Epithelial cell of prostate (primary cell): Measurements from ENCODE around the gene SCAPER.
"Not testable (repeated sequence)": the region's sequence is repeated elsewhere in the genome, so short reads cannot be mapped to it uniquely, and the experiment has no call there.

Experiments
- DNase-seq: peaks from one replicate; pipeline ENCODE4 v3.0.0-alpha.2; 2011; ENCODE audit warnings: low read depth, low spot score
- H3K27ac ChIP-seq: fragments of 450-650 bp; 2 replicates; pipeline ENCODE4 v1.5.1; 2017; ENCODE audit warnings: mild to moderate bottlenecking

The SCAPER gene

DNA sequence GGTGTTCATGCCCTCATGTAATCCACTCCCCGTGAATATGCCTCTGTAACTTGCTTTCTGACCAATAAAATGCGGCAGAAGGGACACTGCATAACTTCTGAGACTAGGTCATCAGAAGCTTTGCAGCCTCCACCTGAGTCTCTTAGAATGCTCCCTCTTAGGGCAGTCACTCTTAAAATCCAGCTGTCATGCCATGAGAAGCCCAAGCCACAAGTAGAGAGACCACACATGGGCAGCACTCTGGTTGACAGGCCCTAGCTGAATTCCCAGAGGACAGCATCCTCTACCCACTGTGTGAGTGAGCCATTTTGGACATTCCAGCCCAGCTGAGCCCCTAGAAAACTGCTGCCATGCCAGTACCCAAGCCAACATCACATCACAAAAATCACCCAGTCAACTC, 41.4 kb downstream of the SCAPER start:
- no peak overlapping the region for H3K27ac ChIP-seq
- DNase-seq: no peak

GRCh38 chr15:76863123-76863522, 42.0 kb downstream of the SCAPER start:
- H3K27ac ChIP-seq: no peak overlapping the region
- DNase-seq: no peak

DNA sequence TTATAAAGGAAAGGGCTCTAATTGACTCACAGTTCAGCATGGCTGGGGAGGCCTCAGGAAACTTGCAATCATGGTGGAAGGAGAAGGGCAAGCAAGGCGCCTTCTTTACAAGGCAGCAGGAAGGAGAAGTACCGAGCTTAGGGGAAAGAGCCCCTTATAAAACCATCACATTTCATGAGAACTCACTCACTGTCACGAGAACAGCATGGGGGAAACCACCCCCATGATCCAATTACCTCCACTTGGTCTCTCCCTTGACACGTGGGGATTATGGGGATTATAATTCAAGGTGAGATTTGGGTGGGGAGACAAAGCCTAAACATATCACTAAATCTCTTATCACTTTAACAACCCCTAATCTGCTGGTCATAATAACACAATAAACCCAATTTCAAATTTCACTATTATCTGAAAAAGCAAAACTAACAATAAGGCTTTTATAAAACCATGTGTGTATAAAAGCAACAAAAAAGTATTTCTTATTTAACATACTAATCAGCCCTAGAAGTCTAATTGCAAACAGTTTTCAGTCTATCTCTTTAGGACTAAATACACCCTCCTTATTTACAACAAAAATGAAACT, 43.2 kb downstream of the SCAPER start:
- H3K27ac ChIP-seq: no peak overlapping the region
- no peak for DNase-seq

DNA sequence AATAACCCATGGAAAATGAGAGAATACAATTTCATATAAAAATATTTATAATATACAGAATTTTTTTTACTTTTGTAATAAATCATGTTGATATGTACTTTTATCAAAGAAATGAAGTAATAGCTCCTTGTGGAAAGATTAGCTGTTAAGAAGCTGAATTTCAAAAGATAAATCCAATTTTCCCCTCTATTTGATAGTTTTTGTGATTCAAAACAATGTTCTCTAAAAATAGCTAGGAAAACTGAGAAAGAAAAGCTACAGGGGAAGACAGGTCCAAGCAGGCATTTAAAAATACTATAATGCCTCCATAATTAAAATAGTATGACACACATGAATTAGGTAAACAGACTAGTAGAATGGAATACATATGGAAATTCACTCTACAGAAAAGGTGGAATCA, 44.9 kb downstream of the SCAPER start:
- no peak for DNase-seq

GRCh38 chr15:76850367-76850766, 54.8 kb downstream of the SCAPER start:
- DNase-seq, H3K27ac ChIP-seq: not testable (repeated sequence)

More for the DNA sequence above, 44.9 kb downstream of the SCAPER start:
- no peak overlapping the region for H3K27ac ChIP-seq

- H3K27ac ChIP-seq: no peak overlapping the region
- DNase-seq: no peak
Measured at GRCh38 chr15:76846782-76847181, 58.4 kb downstream of the SCAPER start.

- H3K27ac ChIP-seq: no peak overlapping the region
- no peak for DNase-seq
Measured at GRCh38 chr15:76844096-76844495, 61.0 kb downstream of the SCAPER start.

GRCh38 chr15:76843269-76843668, 61.9 kb downstream of the SCAPER start:
- no peak overlapping the region for H3K27ac ChIP-seq
- DNase-seq: no peak

DNA sequence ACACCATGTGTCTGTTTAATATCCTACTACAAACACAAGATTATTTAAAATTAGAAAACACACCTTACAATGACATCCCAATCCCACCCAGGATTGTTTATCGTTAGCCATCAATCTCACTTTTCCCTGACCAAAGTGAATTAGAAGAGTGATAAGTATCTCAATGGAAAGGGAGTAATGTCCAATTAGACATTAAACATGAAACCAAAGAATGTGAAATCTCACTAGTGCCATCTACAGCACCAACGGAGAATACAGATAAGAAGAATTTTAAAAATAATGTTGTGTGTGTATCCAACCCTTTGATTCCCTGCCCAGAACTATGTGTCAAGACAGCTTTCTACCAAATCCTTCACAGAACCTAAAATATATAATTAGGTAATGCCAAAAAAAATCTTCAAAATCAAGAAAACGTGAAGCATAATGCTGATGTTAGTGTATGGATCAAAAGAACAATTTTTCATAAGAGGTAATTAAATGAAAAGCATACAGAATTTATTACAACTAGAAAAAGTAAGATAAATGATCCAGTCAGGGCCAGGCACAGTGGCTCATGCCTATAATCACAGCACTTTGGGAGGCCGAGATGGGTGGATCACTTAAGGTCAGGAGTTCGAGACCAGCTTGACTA, 64.2 kb downstream of the SCAPER start:
- DNase-seq: no peak
- no peak overlapping the region for H3K27ac ChIP-seq

DNA sequence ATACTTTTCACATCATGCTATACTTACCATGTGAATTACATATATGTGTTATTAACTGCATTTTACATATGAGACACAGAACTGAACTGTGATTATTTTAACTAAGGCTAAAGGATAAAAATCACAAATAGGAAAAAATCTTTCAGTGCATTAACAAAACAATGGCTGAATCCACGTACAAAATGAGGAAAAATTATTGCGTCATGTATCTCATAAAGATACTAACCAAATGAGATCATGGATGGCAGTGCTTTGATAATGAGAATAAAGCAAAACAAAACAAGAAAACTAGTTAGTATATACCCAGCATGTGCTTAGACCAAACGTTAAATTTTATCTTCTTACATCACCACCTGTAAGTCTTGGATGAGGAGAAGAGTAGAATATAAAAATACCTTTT, 66.0 kb downstream of the SCAPER start:
- no peak for DNase-seq
- H3K27ac ChIP-seq: no peak overlapping the region

GRCh38 chr15:76837474-76837873, 67.7 kb downstream of the SCAPER start:
- no peak overlapping the region for H3K27ac ChIP-seq
- DNase-seq: no peak

GRCh38 chr15:76829939-76830338, 75.2 kb downstream of the SCAPER start:
- DNase-seq: no peak

GRCh38 chr15:76823890-76824289, 81.2 kb downstream of the SCAPER start:
- DNase-seq: no peak
- no peak overlapping the region for H3K27ac ChIP-seq

More at GRCh38 chr15:76829939-76830338, 75.2 kb downstream of the SCAPER start:
- H3K27ac ChIP-seq: no peak overlapping the region

- H3K27ac ChIP-seq: no peak overlapping the region
- DNase-seq: no peak
Measured at GRCh38 chr15:76823303-76823702, 81.8 kb downstream of the SCAPER start.

DNA sequence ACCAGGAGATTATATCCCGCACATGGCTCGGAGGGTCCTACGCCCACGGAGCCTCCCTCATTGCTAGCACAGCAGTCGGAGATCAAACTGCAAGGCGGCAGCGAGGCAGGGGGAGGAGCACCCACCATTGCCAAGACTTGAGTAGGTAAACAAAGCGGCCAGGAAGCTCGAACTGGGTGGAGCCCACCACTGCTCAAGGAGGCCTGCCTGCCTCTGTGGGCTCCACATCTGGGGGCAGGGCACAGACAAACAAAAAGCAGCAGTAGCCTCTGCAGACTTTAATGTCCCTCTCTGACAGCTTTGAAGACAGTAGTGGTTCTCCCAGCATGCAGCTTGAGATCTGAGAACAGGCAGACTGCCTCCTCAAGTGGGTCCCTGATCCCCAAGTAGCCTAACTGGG, 86.2 kb downstream of the SCAPER start:
- not testable (repeated sequence) for H3K27ac ChIP-seq, DNase-seq

- no peak for DNase-seq
- H3K27ac ChIP-seq: no peak overlapping the region
Measured at GRCh38 chr15:76815421-76815820, 89.7 kb downstream of the SCAPER start.

- DNase-seq: no peak
- no peak overlapping the region for H3K27ac ChIP-seq
Measured at GRCh38 chr15:76812381-76812780, 92.8 kb downstream of the SCAPER start.

DNA sequence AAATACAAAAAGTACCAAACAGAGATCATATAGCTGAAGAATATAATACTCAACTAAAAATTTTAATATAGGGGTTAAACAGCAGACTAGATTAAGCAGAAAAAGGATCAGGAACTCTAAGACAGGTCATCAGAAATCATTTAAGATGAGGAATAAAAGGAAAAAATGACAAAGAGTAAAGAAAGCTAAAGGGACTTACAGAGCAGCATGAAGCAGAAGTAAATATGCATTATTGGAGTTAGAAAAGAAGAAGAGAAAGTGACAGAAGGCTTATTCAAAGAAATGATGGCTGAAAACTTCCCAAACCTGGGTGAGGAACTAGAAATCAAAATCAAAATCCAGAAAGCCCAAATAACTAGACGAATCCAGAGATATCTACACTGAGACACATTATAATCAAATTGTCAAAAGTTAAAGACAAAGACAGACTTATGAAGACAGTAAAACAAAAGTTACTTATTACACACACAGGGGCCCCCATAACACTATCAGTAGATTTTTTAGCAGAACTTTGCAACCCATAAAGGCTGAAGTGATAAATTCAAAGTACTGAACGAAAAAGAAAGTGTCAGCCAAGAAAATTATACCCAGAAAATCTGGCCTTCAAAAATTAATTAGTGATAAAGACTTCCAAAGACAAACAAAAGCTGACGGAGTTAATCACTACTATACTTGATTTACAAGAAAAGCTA, 95.6 kb downstream of the SCAPER start:
- no peak for DNase-seq
- no peak overlapping the region for H3K27ac ChIP-seq

DNA sequence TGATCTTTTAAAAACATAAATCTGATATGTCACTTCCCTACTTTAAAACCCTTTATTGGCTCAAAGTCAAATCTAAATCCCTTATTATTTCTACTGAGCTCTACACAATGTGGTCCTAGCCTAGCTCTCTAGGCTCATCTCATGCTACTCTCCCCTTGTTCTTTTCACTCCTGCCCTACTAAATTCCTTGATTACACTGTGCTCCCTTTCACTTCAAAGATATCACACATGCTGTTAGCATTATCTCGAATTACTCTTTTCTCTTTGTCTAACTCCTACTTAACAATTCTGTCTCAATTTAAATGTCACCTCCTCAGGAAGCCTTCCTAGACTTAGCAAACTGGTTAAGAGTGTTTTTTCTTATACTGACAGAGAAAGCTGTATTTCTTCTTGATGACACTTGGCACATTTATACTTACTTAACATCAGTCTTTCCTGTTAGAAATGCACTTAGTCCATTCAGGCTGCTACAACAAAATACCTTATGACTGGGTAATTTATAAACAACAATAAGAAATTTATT, 102.0 kb downstream of the SCAPER start:
- no peak for DNase-seq
- no peak overlapping the region for H3K27ac ChIP-seq

DNA sequence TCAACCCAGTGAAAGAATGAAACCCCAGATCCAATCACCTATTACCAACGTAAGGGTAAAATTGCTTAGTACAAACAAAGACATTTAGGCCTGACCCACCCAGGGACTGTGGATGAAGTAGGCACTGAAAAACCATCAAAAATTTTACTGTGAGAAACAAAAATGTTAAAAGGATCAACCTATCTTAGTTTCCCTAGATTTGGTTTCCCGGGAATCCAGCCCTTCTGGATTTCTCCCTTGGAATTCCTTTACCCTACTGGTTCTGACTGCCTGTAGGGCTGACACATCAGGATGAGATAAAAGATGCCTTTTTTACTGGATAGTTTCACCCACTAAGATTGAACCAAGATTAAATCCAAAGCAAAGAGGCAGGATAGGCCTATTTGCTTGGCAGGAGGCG, 102.7 kb downstream of the SCAPER start:
- DNase-seq: no peak
- H3K27ac ChIP-seq: no peak overlapping the region

- no peak overlapping the region for H3K27ac ChIP-seq
- DNase-seq: peak; percentile 20
Measured at GRCh38 chr15:76799760-76800159, 105.4 kb downstream of the SCAPER start.
